A172 (cell line): Measurements from ENCODE around the gene OARD1. TPM values are rescaled to one million over a fixed set of nuclear protein-coding genes. Genes with fewer than 3 reads are reported as not detected.

Experiments
- DNase-seq: peaks from one replicate; pipeline ENCODE4 v3.0.0-alpha.2; 2015; ENCODE audit warnings: low spot score
- total RNA-seq: library from RNA; depleted of rRNA; stranded (reverse); fragments of >200 nt; shearing (Covaris generic); gene quantifications from 2 replicates; pipeline ENCODE4 v1.2.3, GENCODE V29; 2014

OARD1 gene
- total RNA-seq, 1 experiment from 2014 or later = 9.3 TPM

GRCh38 chr6:41074692-41075436 is 2.7 kb upstream of the OARD1 start:
- DNase-seq = no peak

GRCh38 chr6:41073968-41074691 is 2.0 kb upstream of the OARD1 start:
- peak; percentile 11 for DNase-seq

- DNase-seq = peak; percentile 62
Observed at GRCh38 chr6:41073203-41073967, 1.2 kb upstream of the OARD1 start.

DNA sequence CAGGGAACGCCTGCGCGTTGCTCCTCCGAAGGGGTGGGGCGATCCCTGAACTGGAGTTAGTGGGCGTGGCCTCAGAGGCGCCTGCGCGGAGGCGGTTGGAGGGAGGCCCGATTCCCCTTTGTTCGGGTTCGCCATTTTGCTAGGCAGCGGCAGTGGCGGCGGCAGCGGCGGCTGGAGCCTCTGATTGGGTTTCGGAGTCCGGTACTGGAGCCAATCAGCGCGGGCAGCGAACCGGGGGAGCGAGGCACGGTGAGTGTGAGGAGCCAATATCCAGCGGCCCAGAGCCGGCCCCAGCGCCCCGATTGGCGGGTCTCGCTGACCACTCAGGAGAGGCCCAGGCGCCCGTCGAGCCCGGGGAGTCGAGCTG is 663 bp upstream of the OARD1 start, which contains the start of gene NFYA:
Gene NFYA (plus strand): TSS at position 139 of the 367 bp plus-strand sequence. CDS start 6,116 bp downstream, outside the sequence.
- DNase-seq = no peak

- DNase-seq = no peak
Observed at GRCh38 chr6:41071501-41071922, 644 bp downstream of the OARD1 start.

- peak; percentile 59 for DNase-seq
Observed at GRCh38 chr6:41066867-41067304, 5.3 kb downstream of the OARD1 start.

- no peak for DNase-seq
Observed at GRCh38 chr6:41065550-41066026, 6.6 kb downstream of the OARD1 start.

DNA sequence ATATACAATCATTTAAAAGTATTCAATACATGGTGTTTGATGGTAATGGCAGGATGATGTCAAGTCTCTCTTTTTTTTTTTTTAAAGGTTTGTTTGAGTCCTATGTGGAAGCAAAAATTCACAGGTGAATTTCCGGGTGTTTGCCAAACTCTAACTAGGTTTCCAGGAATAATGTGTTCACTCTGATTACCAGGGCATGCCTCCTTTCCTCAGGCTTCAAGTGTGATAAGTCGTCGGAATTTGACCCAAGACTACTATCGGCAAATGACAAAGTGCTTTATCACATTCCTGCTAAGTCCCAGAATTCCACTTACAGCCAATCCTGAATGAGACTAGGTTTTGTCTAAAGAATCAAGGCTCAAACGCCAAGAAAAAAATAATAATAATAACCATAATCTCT is 7.3 kb downstream of the OARD1 start:
- no peak for DNase-seq

GRCh38 chr6:41063884-41064285 is 8.3 kb downstream of the OARD1 start:
- DNase-seq = no peak

GRCh38 chr6:41062056-41062455 is 10.1 kb downstream of the OARD1 start:
- no peak for DNase-seq

DNA sequence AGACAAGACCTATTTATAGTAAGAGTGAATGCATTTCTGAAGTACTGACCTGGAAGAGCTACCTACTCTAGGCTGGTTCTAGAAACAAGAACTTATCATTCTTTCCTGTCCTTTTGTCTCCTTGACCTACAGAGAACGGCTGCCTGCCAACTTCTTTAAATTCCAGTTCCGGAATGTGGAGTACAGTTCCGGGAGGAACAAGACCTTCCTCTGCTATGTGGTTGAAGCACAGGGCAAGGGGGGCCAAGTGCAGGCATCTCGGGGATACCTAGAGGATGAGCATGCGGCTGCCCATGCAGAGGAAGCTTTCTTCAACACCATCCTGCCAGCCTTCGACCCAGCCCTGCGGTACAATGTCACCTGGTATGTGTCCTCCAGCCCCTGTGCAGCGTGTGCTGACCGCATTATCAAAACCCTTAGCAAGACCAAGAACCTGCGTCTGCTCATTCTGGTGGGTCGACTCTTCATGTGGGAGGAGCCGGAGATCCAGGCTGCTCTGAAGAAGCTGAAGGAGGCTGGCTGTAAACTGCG is 10.9 kb downstream of the OARD1 start:
- DNase-seq = no peak

- peak; percentile 47 for DNase-seq
Observed at GRCh38 chr6:41059556-41059955, 12.6 kb downstream of the OARD1 start.

- DNase-seq = no peak
Observed at GRCh38 chr6:41058783-41059181, 13.4 kb downstream of the OARD1 start.

DNA sequence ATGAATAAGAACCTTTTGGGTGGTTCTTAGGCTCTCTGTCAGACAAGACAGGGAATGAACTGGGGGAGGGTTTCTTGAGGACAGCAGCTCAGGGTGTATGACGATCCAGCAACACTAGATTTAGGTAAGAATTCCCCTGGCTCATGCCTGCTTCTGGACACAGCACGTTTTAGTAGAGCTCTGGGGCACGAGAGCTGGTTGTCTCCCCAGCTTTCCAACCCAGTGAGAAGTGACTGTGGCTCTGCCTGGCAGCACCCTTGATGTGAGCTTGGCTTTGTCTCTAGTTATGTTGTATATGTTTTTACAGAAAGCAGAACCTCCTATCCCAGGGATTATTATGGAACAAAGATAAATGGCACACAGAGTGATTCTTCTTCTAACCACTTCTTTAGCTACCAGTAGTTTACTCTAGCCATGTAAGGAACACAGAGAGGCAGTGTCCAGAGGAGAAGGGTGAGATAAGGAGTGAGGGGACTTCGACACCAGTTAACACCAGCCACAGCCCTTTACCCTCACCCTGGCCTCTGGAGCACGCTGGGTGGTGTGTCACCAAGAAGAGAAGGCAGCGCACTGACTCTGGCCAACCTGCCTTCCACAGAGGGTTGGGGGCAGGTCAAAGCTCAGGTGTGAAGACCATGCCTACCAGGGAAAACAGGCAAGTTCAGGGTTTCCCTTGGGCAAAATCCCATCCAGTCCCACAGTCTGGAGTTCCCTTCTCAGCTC is 15.2 kb downstream of the OARD1 start:
- DNase-seq = no peak

GRCh38 chr6:41055149-41055548 is 17.0 kb downstream of the OARD1 start:
- no peak for DNase-seq

- no peak for DNase-seq
Observed at GRCh38 chr6:41054511-41054910, 17.6 kb downstream of the OARD1 start.

GRCh38 chr6:41053041-41053440 is 19.1 kb downstream of the OARD1 start, which contains the start of gene APOBEC2:
TSS of gene APOBEC2 (plus strand) at chr6:41053202. CDS start at chr6:41053348, 146 bp downstream.
- no peak for DNase-seq

DNA sequence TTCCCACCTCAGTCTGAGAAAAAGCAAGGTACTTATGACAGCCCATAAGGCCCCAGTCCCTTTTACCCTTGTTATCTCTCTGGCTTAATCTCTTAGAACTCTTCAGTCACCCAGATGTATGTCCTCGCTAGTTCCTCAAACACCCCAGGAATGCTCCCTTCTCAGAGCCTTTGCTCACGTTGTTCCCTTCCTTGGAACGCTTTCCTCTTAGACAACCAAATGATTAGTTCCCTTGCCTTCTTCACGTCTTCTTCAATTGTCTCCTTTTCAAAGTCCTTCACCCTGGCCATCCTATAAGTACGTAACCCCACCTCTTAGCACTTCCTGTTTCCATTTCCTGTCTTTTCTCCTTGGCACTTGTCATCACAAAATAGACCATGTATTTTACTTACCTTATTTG is 20.3 kb downstream of the OARD1 start:
- no peak for DNase-seq

- no peak for DNase-seq
Observed at GRCh38 chr6:41050536-41050935, 21.6 kb downstream of the OARD1 start.

GRCh38 chr6:41049955-41050354 is 22.2 kb downstream of the OARD1 start:
- no peak for DNase-seq

DNA sequence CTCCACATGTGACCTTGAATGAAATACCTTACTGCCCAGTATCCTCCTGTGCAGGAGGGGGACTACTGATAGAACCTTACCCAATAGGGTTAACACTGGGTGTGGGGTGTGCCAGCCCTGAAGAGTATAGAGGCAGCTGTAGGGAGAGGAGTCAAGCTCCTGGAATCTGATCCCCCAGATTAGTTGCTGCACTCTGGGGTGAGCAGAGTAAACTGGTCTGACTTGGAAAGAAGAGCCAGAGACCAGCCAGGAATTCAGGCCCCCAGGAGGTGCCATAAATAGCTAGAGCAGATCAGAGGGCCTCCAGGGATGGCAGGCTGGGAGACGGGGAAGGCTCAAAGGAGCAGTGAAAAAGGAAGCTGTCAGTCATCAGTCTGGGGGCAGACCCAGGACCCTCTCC is 22.6 kb downstream of the OARD1 start:
- DNase-seq = no peak
